ENCODE data around the gene KRT32. TPM values are rescaled to one million over a fixed set of nuclear protein-coding genes. Genes with fewer than 3 reads are reported as not detected.

The KRT32 gene
- total RNA-seq, 1 experiment from 2014 or later, result 1.5 TPM

DNA sequence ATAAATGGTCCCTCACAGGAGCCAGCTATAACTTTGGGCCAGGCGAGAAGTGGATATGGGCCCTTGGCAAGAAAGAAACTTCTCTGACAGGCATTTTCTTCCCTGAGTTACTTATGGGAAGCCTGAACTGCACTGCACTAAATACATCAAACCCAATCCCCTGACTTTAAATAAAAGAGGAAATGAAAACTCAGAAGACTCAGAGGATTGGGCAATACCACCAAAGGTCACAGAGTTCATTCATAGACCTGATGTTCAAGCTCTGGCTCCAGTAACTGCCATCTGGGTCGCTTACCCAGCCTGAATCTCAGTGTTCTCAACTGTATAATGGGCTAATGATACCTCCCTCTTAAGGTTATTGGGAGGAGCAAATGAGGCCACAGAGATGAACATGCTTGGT lies 12.9 kb upstream of the KRT32 start:
- H3K9ac ChIP-seq (ENCODE audit: low read length), result no peak overlapping the region
- no peaks in the 10 kb centered on the region for H3K27me3 ChIP-seq (ENCODE audit: low read length)
- ATAC-seq (no peak), DNase-seq (no peak)
- ChIA-PET CTCF (no interaction called here), POLR2A (ENCODE audit: unreplicated experiment) (no interaction called here)
- H3F3A ChIP-seq (ENCODE audit: low read length, unreplicated experiment), result no peaks in the 10 kb centered on the region
- no TSS peak for BruUV-seq (replicated peaks)
- H3K4me3 ChIP-seq (ENCODE audit: low read length), result no peak overlapping the region
- no peak overlapping the region for H3K27ac ChIP-seq (ENCODE audit: low read length)
- no peaks in the 10 kb centered on the region for H3K79me2 ChIP-seq (ENCODE audit: low read length)
- H3K9me3 ChIP-seq (ENCODE audit: low read length), result no peaks in the 10 kb centered on the region
- intact Hi-C loops (cut with micrococcal nuclease), result no loop called here
- no peak overlapping the region for H3K4me2 ChIP-seq (ENCODE audit: low read length)
- no peak overlapping the region for H2AFZ ChIP-seq (ENCODE audit: low read length)
- TF ChIP-seq, protein P1, sequence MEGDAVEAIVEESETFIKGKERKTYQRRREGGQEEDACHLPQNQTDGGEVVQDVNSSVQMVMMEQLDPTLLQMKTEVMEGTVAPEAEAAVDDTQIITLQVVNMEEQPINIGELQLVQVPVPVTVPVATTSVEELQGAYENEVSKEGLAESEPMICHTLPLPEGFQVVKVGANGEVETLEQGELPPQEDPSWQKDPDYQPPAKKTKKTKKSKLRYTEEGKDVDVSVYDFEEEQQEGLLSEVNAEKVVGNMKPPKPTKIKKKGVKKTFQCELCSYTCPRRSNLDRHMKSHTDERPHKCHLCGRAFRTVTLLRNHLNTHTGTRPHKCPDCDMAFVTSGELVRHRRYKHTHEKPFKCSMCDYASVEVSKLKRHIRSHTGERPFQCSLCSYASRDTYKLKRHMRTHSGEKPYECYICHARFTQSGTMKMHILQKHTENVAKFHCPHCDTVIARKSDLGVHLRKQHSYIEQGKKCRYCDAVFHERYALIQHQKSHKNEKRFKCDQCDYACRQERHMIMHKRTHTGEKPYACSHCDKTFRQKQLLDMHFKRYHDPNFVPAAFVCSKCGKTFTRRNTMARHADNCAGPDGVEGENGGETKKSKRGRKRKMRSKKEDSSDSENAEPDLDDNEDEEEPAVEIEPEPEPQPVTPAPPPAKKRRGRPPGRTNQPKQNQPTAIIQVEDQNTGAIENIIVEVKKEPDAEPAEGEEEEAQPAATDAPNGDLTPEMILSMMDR (conservative IDR thresholded peaks at IDR 0.05; ENCODE audit: low read depth, low read length), result no peak
- TF ChIP-seq EZH2 (IDR thresholded peaks at IDR 0.05; ENCODE audit: low read length, unreplicated experiment), result no peak
- TF ChIP-seq EZH2phosphoT487 (IDR thresholded peaks at IDR 0.05; ENCODE audit: borderline replicate concordance, low read length), result no peak
- no peaks in the 10 kb centered on the region for H3K9me2 ChIP-seq (replicated peaks; ENCODE audit: low read length)
- no peaks in the 10 kb centered on the region for H3K36me3 ChIP-seq (ENCODE audit: low read depth, low read length)
- peaks cover 6% of the 10 kb centered on the region; the same call in 1 of the 2 replicates for H3K4me1 ChIP-seq (ENCODE audit: insufficient read depth, low read length)
- no peaks in the 10 kb centered on the region for H4K20me1 ChIP-seq (ENCODE audit: low read length)

DNA sequence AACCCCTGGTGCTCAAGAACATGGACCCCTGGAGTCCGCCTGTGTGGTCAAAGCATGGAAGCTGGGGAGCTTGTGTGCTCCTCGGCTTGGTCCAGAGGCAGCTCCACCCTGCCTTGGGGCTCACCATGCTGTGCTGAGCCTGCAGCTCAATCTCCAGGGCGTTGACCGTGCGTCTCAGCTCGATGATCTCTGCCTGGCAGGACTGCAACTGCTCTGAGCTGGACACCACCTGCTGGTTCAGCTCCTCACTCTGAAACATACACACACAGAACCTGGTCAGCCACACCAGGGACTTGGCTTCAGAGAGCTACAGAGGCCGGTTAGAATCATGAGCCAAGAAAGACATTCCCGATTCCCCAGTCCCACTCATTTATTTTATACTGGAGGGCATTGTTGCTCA lies 11.1 kb upstream of the KRT32 start:
- ATAC-seq, result no peak

More for the DNA sequence above, 11.1 kb upstream of the KRT32 start:
- Histone ChIP-seq H3K9me2 (replicated peaks; ENCODE audit: low read length) (no peaks in the 10 kb centered on the region), H3F3A (ENCODE audit: low read length, unreplicated experiment) (no peaks in the 10 kb centered on the region), H3K27ac (ENCODE audit: low read length) (no peak overlapping the region), H4K20me1 (ENCODE audit: low read length) (no peaks in the 10 kb centered on the region), H3K36me3 (ENCODE audit: low read depth, low read length) (no peaks in the 10 kb centered on the region), H3K27me3 (ENCODE audit: low read length) (no peaks in the 10 kb centered on the region), H3K4me2 (ENCODE audit: low read length) (no peak overlapping the region), H3K9ac (ENCODE audit: low read length) (no peak overlapping the region), H3K4me1 (ENCODE audit: insufficient read depth, low read length) (no peaks in the 10 kb centered on the region), H3K79me2 (ENCODE audit: low read length) (no peaks in the 10 kb centered on the region), H2AFZ (ENCODE audit: low read length) (no peak overlapping the region), H3K9me3 (ENCODE audit: low read length) (no peaks in the 10 kb centered on the region), H3K4me3 (ENCODE audit: low read length) (no peak overlapping the region)
- TF ChIP-seq EZH2phosphoT487 (IDR thresholded peaks at IDR 0.05; ENCODE audit: borderline replicate concordance, low read length) (no peak), EZH2 (IDR thresholded peaks at IDR 0.05; ENCODE audit: low read length, unreplicated experiment) (no peak)
- TF ChIP-seq, protein P1 (conservative IDR thresholded peaks at IDR 0.05; ENCODE audit: low read depth, low read length), result no peak
- no peak for DNase-seq
- ChIA-PET CTCF (interaction anchor here (0.6 kb wide), 1 partner anchor 68 kb away, joined by 3 read pairs; no protein-coding TSS in a partner anchor), POLR2A (ENCODE audit: unreplicated experiment) (no interaction called here)
- BruUV-seq (replicated peaks), result no TSS peak
- intact Hi-C loops (cut with micrococcal nuclease), result no loop called here
